PFSK-1 (cell line): ENCODE measurements around the gene SCAF1.

Experiments used
- POLR2AphosphoS5 ChIP-seq: IDR thresholded peaks from 2 replicates; pipeline ENCODE4 v1.6.1; 2012; ENCODE audit warnings: low read depth, mild to moderate bottlenecking, control low read depth, low read length, moderate library complexity
- SIN3A ChIP-seq: IDR thresholded peaks from 2 replicates; pipeline ENCODE4 v1.6.1; 2012; ENCODE audit warnings: mild to moderate bottlenecking, low read length, moderate library complexity, borderline replicate concordance; ENCODE audit not compliant: insufficient read depth
- TAF1 ChIP-seq: IDR thresholded peaks from 2 replicates; pipeline ENCODE4 v1.6.1; 2012; ENCODE audit warnings: low read length, control low read depth, borderline replicate concordance; ENCODE audit not compliant: insufficient read depth
- TF ChIP-seq, protein P1 (sequence below), 2 experiments: IDR thresholded peaks; 2 replicates each; pipeline versions ENCODE4 v1.6.1 to v1.8.0; 2011 to 2012; ENCODE audit warnings: low read depth in 2 of 2, low read length in 2 of 2, control low read depth in 1 of 2, inconsistent platforms in 1 of 2, mild to moderate bottlenecking in 1 of 2, moderate library complexity in 1 of 2; ENCODE audit not compliant: insufficient read depth in 1 of 2

DNA sequence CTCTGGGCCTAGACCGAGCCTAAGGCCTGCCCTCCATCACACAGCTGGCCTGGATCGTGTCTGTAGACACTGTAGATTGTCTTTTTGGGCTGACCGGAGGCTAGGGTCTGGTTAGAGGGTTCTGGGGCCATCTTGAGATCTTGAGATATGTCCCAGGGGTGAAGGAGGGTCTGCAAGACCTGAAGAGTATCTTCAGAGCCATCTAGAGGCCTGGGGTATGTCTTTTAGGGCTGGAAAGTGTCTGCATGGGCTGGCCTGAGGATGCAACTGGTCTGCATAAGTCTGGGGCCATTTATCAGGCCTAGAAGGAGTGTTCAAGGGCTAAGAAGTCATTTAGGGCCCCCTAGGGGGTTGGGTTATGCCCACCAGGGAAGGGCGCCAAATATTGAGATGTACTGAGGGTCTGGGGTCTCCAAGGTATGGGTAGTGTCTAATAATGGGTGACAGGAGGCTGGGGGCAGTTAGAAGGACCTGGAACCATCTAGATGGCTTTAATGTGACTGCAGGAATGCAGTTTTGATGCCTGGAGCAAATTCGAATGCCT lies 555 bp downstream of the SCAF1 start:
- no peak for TF ChIP-seq TAF1
- TF ChIP-seq, protein P1, sequence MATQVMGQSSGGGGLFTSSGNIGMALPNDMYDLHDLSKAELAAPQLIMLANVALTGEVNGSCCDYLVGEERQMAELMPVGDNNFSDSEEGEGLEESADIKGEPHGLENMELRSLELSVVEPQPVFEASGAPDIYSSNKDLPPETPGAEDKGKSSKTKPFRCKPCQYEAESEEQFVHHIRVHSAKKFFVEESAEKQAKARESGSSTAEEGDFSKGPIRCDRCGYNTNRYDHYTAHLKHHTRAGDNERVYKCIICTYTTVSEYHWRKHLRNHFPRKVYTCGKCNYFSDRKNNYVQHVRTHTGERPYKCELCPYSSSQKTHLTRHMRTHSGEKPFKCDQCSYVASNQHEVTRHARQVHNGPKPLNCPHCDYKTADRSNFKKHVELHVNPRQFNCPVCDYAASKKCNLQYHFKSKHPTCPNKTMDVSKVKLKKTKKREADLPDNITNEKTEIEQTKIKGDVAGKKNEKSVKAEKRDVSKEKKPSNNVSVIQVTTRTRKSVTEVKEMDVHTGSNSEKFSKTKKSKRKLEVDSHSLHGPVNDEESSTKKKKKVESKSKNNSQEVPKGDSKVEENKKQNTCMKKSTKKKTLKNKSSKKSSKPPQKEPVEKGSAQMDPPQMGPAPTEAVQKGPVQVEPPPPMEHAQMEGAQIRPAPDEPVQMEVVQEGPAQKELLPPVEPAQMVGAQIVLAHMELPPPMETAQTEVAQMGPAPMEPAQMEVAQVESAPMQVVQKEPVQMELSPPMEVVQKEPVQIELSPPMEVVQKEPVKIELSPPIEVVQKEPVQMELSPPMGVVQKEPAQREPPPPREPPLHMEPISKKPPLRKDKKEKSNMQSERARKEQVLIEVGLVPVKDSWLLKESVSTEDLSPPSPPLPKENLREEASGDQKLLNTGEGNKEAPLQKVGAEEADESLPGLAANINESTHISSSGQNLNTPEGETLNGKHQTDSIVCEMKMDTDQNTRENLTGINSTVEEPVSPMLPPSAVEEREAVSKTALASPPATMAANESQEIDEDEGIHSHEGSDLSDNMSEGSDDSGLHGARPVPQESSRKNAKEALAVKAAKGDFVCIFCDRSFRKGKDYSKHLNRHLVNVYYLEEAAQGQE (IDR thresholded peaks at IDR 0.05; ENCODE audit: insufficient read depth in 1 of 2, low read depth in 2 of 2, low read length in 2 of 2): no peak
- TF ChIP-seq POLR2AphosphoS5: no peak
- no peak for TF ChIP-seq SIN3A
